Heart left ventricle (tissue), 16 donors: ENCODE results near the gene DAB1. TPM values are rescaled to one million over a fixed set of nuclear protein-coding genes. Genes with fewer than 3 reads are reported as not detected.

Experiments used
- ATAC-seq, 4 donors: fragments of 200-7000 bp; cut with Tn5 transposase; one replicate each; pipeline ENCODE4 v1.9.1; 2020 to 2022; ENCODE audit warnings: moderate library complexity in 4 of 4, mild to moderate bottlenecking in 3 of 4, moderate number of reproducible peaks in 1 of 4
- DNase-seq, 5 donors: peaks; one replicate each; pipeline ENCODE4 v3.0.0-alpha.2; 2020
- H3K27ac ChIP-seq, 12 donors: fragments of 200-600 bp; sonication (generic) in 4 of 12; one replicate each; pipeline versions ENCODE4 v1.5.0 to v1.8.0; 2016 to 2022; ENCODE audit warnings: mild to moderate bottlenecking in 2 of 12
- H3K27me3 ChIP-seq, 9 donors: fragments of 200-600 bp; sonication (generic) in 2 of 9; one replicate each; pipeline versions ENCODE4 v1.5.1 to v1.8.0; 2016 to 2022; ENCODE audit warnings: mild to moderate bottlenecking in 3 of 9
- H3K36me3 ChIP-seq, 9 donors: fragments of 200-600 bp; sonication (generic) in 2 of 9; one replicate each; pipeline versions ENCODE4 v1.5.0 to v1.8.0; 2018 to 2022; ENCODE audit warnings: mild to moderate bottlenecking in 2 of 9
- H3K4me1 ChIP-seq, 12 donors: fragments of 200-600 bp; sonication (generic) in 4 of 12; one replicate each; pipeline versions ENCODE4 v1.5.0 to v1.8.0; 2016 to 2022; ENCODE audit warnings: mild to moderate bottlenecking in 3 of 12
- H3K4me3 ChIP-seq, 12 donors: fragments of 200-600 bp; sonication (generic) in 4 of 12; one replicate each; pipeline versions ENCODE4 v1.5.0 to v1.8.0; 2017 to 2022; ENCODE audit warnings: mild to moderate bottlenecking in 9 of 12, moderate library complexity in 4 of 12
- H3K9me3 ChIP-seq, 12 donors: fragments of 200-600 bp; sonication (generic) in 4 of 12; one replicate each; pipeline versions ENCODE4 v1.5.0 to v1.8.0; 2016 to 2022; ENCODE audit warnings: mild to moderate bottlenecking in 1 of 12
- POLR2A ChIP-seq, 2 donors: fragments of 450-650 bp; IDR thresholded peaks; one replicate each; pipeline ENCODE4 v1.6.1; 2017; ENCODE audit warnings: antibody characterized with exemption in 2 of 2, mild to moderate bottlenecking in 2 of 2, moderate library complexity in 2 of 2
- WGBS, 4 donors: extraction: QIAGEN DNeasy Blood & Tissue Kit in 2 of 4; methylation state at CpG; one replicate each; pipeline versions ENCODE4 v1.1.5 to v1.1.7; 2013 to 2018; 5-methylcytosine and 5-hydroxymethylcytosine counted together
- intact Hi-C, 10 donors: fragments of 100-400 bp; cut with DNase I; formaldehyde crosslinking; loops; one replicate each; pipeline versions ENCODE4 v1.11.1 to v1.14.2; 2022
- polyA plus RNA-seq, 2 donors: library from polyadenylated mRNA; stranded (reverse); fragments of 200-250 nt; gene quantifications; one replicate each; pipeline ENCODE4 v1.2.3, GENCODE V29; 2013
- total RNA-seq, 9 donors: library from RNA; depleted of rRNA in 2 of 9; stranded (reverse); fragments of >200 nt in 2 of 9; fragmentation: NEBNext Ultra II Directional in 3 of 9; extraction: Animal tissue kit (Norgen Biotek cat#: 25700) in 3 of 9; gene quantifications; one replicate each; pipeline versions ENCODE4 v1.1.0 to v1.2.4, GENCODE V29; 2016 to 2023
- TF ChIP-seq, protein P1 (sequence below), 12 donors: fragments of 200-600 bp; sonication (generic) in 4 of 12; IDR thresholded peaks; one replicate each; pipeline versions ENCODE4 v1.5.0 to v1.8.0; 2018 to 2022; ENCODE audit warnings: antibody characterized with exemption in 12 of 12, mild to moderate bottlenecking in 5 of 12
- donor health status: ischemic (EF 13 %, LVEDD 7.1; RV severe dilation, severe dysfunction).
- donor health status: healthy with polysubstance abuse.
- donor health status: DM: no; HTN: yes; CAD: no.
- donor health status: DM: no; HTN: no; CAD: no.
- donor health status: ischemic (EF 25% LVEDD 6.9; RV normal size, moderate dysfunction).
- donor health status: ischemic (EF 25% LVEDD 5.7; RV mildly dilated, moderate dysfunction).
- donor health status: healthy.
- donor health status: DM: yes; HTN: yes; CAD: no.
- donor health status: ischemic (EF 35%, LVEDD 5.7; RV mildly dilated, moderate dysfunction).
- donor health status: nonischemic (EF 11% LVEDD 7.7; RV severe dilation, severe dysfunction).
- donor health status: DM: yes; HTN: yes; CAD: no.
- donor health status: PGD.
- donor health status: ischemic (EF 29% LVEDD 5.4; RV normal size, mild dysfunction).
- donor health status: nonischemic (EF 23%, LVEDD 6.1; RV moderate dilation, normal function).

The DAB1 gene
- total and polyA plus RNA-seq, 11 donors, result 0.26 to 28.8 (median 5.2) TPM

DNA sequence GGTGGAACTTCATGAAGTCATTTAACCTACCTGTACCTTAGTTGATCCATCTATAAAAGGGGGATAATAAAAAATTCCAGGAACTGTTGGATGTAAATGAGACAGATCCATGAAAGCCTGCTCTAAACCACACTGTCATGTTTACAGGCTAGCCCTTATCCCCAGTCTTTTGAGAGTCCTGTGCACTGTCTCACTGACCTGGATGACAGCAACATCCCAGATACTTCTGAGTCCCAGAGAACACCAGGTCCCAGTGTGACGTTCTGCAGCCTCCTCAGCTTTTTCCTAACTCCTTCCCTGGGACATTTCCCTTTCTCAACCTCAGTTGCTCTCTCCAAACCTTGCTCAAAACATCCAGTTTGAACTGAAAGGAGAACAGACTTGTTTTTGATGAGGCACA is 292.6 kb downstream of the DAB1 start:
- H3K9me3 ChIP-seq, result no peaks in the 10 kb centered on the region
- DNase-seq, result no peak
- peak in 3 of 4 donors; percentile 75 to 87 (median 76) for ATAC-seq
- no peak overlapping the region for H3K4me3 ChIP-seq
- H3K36me3 ChIP-seq, result no peaks in the 10 kb centered on the region
- H3K4me1 ChIP-seq, result peaks cover 0 to 25% (median 0%) of the 10 kb centered on the region in 12 donors
- 7 to 38% (median 29%) methylated on average over 1 of the region's 1 CpG for WGBS, 4 donors
- TF ChIP-seq POLR2A (IDR thresholded peaks at IDR 0.05), result no peak
- TF ChIP-seq, protein P1, sequence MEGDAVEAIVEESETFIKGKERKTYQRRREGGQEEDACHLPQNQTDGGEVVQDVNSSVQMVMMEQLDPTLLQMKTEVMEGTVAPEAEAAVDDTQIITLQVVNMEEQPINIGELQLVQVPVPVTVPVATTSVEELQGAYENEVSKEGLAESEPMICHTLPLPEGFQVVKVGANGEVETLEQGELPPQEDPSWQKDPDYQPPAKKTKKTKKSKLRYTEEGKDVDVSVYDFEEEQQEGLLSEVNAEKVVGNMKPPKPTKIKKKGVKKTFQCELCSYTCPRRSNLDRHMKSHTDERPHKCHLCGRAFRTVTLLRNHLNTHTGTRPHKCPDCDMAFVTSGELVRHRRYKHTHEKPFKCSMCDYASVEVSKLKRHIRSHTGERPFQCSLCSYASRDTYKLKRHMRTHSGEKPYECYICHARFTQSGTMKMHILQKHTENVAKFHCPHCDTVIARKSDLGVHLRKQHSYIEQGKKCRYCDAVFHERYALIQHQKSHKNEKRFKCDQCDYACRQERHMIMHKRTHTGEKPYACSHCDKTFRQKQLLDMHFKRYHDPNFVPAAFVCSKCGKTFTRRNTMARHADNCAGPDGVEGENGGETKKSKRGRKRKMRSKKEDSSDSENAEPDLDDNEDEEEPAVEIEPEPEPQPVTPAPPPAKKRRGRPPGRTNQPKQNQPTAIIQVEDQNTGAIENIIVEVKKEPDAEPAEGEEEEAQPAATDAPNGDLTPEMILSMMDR (IDR thresholded peaks at IDR 0.05), result no peak
- no peaks in the 10 kb centered on the region for H3K27me3 ChIP-seq
- H3K27ac ChIP-seq, result peak overlapping the region in 6 of 12 donors; percentile 12 to 69 (median 38)
- intact Hi-C loops, result loop anchor here in 1 of 10 donors (5.0 kb wide), 1 partner anchor 291 kb away; the partner anchor contains the start of gene DAB1

DNA sequence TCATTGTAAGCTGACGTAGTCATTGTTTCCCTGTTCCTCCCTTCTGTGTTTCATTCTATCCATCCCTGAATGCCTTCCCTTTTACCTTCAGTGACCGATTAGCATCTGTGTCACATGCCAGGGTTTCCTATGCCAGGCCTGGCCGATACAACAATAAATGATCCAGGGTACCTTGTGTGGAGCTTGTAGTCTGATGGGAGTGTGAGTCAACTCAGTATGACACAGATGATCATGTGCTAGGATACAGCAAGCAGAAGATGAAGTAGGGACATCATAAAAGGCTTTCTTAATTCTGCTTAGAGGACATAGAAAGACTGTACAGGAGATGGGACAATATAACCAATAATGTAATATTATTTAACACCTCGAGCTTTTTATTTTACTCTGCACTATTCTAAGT is 294.0 kb downstream of the DAB1 start:
- TF ChIP-seq POLR2A (IDR thresholded peaks at IDR 0.05), result no peak
- peaks cover 0 to 25% (median 0%) of the 10 kb centered on the region in 12 donors for H3K4me1 ChIP-seq
- no peaks in the 10 kb centered on the region for H3K9me3 ChIP-seq
- intact Hi-C loops, result loop anchor here in 1 of 10 donors (5.0 kb wide), 1 partner anchor 292 kb away; the partner anchor contains the start of gene DAB1
- no peaks in the 10 kb centered on the region for H3K27me3 ChIP-seq
- H3K36me3 ChIP-seq, result no peaks in the 10 kb centered on the region
- 78 to 91% (median 90%) methylated on average over 4 of the region's 4 CpGs for WGBS, 4 donors
- H3K27ac ChIP-seq, result no peak overlapping the region
- DNase-seq (no peak), ATAC-seq (no peak)
- H3K4me3 ChIP-seq, result no peak overlapping the region

DNA sequence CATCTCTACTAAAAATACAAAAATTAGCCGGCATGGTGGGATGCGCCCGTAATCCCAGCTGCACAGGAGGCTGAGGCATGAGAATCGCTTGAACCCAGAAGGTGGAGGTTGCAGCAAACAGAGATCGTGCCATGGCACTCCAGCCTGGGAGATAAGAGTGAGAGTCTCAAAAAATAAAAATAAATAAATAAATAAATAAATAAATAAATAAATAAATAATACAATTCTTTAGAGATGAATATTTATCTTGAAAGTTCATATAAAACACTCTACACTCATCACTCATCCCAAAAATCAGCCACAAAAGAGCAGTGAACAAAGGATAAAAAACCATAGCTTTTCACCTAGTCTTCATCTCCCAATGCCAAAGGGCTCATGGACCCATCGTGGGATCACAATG is 295.9 kb downstream of the DAB1 start:
- TF ChIP-seq POLR2A (IDR thresholded peaks at IDR 0.05), result no peak
- TF ChIP-seq, protein P1 (IDR thresholded peaks at IDR 0.05), result no peak

DNA sequence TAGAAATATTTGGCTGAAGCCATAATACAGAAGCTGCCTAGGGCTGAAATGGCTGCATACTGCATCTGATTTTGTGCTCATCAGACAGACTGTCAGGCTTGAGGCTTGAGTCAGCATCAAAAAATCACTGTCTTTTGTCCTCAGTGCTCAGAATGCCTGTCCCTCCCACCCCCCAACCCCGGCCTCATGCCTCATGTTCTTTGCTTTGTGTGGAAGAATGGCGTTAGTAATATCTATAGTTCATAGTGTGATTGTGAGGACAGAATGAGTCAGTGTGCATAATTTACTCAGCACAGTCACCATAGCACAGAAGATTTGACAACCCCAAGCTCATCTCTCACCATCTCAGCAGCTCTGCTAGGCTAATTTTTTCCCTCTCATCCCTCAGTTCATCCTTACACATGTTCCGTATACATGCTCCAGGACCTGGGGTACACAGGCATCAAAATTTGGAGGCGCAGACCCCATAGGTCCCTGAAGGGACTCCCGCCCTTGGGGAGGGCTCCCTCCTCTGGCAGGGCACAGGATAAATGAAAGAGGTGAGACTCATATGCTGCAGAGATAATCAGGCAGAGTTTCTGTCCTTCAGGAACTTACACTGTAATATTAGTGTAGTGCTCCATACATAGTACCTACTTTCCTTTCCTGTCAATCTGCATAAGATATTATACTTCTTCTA is 299.0 kb downstream of the DAB1 start:
- ATAC-seq, result no peak
- intact Hi-C loops, result no loop called here

More for the DNA sequence above, 295.9 kb downstream of the DAB1 start:
- no peak for ATAC-seq
- no peaks in the 10 kb centered on the region for H3K27me3 ChIP-seq
- no peaks in the 10 kb centered on the region for H3K36me3 ChIP-seq
- DNase-seq, result no peak
- no peak overlapping the region for H3K27ac ChIP-seq
- intact Hi-C loops, result no loop called here
- H3K9me3 ChIP-seq, result no peaks in the 10 kb centered on the region
- H3K4me3 ChIP-seq, result no peak overlapping the region
- 94 to 97% (median 97%) methylated on average over 6 of the region's 6 CpGs for WGBS, 4 donors
- peaks cover 0 to 22% (median 0%) of the 10 kb centered on the region in 12 donors for H3K4me1 ChIP-seq

More for the DNA sequence above, 299.0 kb downstream of the DAB1 start:
- H3K4me1 ChIP-seq, result no peaks in the 10 kb centered on the region
- no peaks in the 10 kb centered on the region for H3K9me3 ChIP-seq
- H3K36me3 ChIP-seq, result no peaks in the 10 kb centered on the region
- no peak overlapping the region for H3K27ac ChIP-seq
- DNase-seq, result no peak
- no peak overlapping the region for H3K4me3 ChIP-seq
- TF ChIP-seq POLR2A (IDR thresholded peaks at IDR 0.05), result no peak
- TF ChIP-seq, protein P1 (IDR thresholded peaks at IDR 0.05), result peak in 2 of 12 donors; percentile 11 to 22
- H3K27me3 ChIP-seq, result no peaks in the 10 kb centered on the region
- WGBS, 4 donors, result 76 to 87% (median 86%) methylated on average over 5 of the region's 5 CpGs
